Measurements from ENCODE around the gene HNRNPDL. TPM values are rescaled to one million over a fixed set of nuclear protein-coding genes. Genes with fewer than 3 reads are reported as not detected.
"Not testable (repeated sequence)": the region's sequence is repeated elsewhere in the genome, so short reads cannot be mapped to it uniquely, and the experiment has no call there.

Gene HNRNPDL
- total RNA-seq, 3 donors from 2014 or later (not counting 1 experiment from before 2014, with no cell fraction given): 328 to 423 (median 371) TPM

- Histone ChIP-seq H3K4me3 (ENCODE audit: low read length) (no peak overlapping the region), H3K36me3 (ENCODE audit: control insufficient read depth, insufficient read depth, low read length) (no peaks in the 10 kb centered on the region), H3K4me1 (ENCODE audit: control insufficient read depth, insufficient read depth, low read length) (no peaks in the 10 kb centered on the region), H3K27me3 (ENCODE audit: control insufficient read depth, insufficient read depth, low read length) (no peaks in the 10 kb centered on the region), H3K27ac (ENCODE audit: low read length) (no peak overlapping the region), H3K9me3 (ENCODE audit: control insufficient read depth, insufficient read depth, low read length) (no peaks in the 10 kb centered on the region)
- TF ChIP-seq, protein P1, sequence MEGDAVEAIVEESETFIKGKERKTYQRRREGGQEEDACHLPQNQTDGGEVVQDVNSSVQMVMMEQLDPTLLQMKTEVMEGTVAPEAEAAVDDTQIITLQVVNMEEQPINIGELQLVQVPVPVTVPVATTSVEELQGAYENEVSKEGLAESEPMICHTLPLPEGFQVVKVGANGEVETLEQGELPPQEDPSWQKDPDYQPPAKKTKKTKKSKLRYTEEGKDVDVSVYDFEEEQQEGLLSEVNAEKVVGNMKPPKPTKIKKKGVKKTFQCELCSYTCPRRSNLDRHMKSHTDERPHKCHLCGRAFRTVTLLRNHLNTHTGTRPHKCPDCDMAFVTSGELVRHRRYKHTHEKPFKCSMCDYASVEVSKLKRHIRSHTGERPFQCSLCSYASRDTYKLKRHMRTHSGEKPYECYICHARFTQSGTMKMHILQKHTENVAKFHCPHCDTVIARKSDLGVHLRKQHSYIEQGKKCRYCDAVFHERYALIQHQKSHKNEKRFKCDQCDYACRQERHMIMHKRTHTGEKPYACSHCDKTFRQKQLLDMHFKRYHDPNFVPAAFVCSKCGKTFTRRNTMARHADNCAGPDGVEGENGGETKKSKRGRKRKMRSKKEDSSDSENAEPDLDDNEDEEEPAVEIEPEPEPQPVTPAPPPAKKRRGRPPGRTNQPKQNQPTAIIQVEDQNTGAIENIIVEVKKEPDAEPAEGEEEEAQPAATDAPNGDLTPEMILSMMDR (IDR thresholded peaks at IDR 0.05): no peak
- intact Hi-C loops (cut with micrococcal nuclease): no loop called here
- H3K9me3 Mint-ChIP-seq: no peaks in the 10 kb centered on the region
- DNase-seq (no peak), ATAC-seq (no peak)
- H3K27me3 Mint-ChIP-seq (ENCODE audit: low read depth in 2 of 2): peaks cover 6 to 11% of the 10 kb centered on the region in 2 donors
- 94% methylated on average over 3 of the region's 3 CpGs for WGBS (ENCODE audit: insufficient coverage)
- no peak overlapping the region for H3K4me3 Mint-ChIP-seq
- H3K27ac Mint-ChIP-seq: no peak overlapping the region
- H3K36me3 Mint-ChIP-seq: no peaks in the 10 kb centered on the region
- H3K4me1 Mint-ChIP-seq: no peaks in the 10 kb centered on the region
These were observed 32.7 kb downstream of the HNRNPDL start for GRCh38 chr4:82397527-82397926.

- no peaks in the 10 kb centered on the region for H3K36me3 Mint-ChIP-seq
- no peak overlapping the region for H3K27ac Mint-ChIP-seq
- Histone ChIP-seq H3K27ac (ENCODE audit: low read length) (no peak overlapping the region), H3K36me3 (ENCODE audit: control insufficient read depth, insufficient read depth, low read length) (no peaks in the 10 kb centered on the region), H3K4me1 (ENCODE audit: control insufficient read depth, insufficient read depth, low read length) (no peaks in the 10 kb centered on the region), H3K9me3 (ENCODE audit: control insufficient read depth, insufficient read depth, low read length) (no peaks in the 10 kb centered on the region), H3K27me3 (ENCODE audit: control insufficient read depth, insufficient read depth, low read length) (no peaks in the 10 kb centered on the region), H3K4me3 (ENCODE audit: low read length) (no peak overlapping the region)
- intact Hi-C loops (cut with micrococcal nuclease): no loop called here
- DNase-seq: no peak
- H3K4me3 Mint-ChIP-seq: no peak overlapping the region
- no peaks in the 10 kb centered on the region for H3K27me3 Mint-ChIP-seq (ENCODE audit: low read depth in 2 of 2)
- H3K9me3 Mint-ChIP-seq: no peaks in the 10 kb centered on the region
- WGBS (ENCODE audit: insufficient coverage): 89% methylated on average over 3 of the region's 3 CpGs
- H3K4me1 Mint-ChIP-seq: no peaks in the 10 kb centered on the region
- TF ChIP-seq, protein P1 (IDR thresholded peaks at IDR 0.05): no peak
- no peak for ATAC-seq
These were observed 35.4 kb downstream of the HNRNPDL start for GRCh38 chr4:82394896-82395295.

DNA sequence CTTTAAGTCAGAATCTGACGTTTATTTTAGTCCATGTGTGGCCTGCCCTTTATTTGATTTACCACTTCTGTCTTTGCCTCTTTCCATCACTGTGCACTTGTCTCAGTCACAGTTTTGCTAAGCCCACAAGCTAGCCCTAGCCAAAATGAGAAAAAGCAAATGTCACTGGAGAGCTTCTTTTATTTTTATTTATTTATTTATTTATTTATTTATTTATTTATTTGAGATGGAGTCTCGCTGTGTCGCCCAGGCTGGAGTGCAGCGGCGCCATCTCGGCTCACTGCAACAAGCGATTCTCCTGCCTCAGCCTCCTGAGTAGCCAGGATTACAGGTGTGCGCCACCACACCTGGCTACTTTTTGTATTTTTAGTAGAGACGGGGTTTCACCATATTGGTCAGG is 40.2 kb downstream of the HNRNPDL start:
- intact Hi-C loops (cut with micrococcal nuclease); H3K36me3 Mint-ChIP-seq; H3K27me3 Mint-ChIP-seq (ENCODE audit: low read depth in 2 of 2); H3K27me3 ChIP-seq (ENCODE audit: control insufficient read depth, insufficient read depth, low read length); H3K4me1 Mint-ChIP-seq; H3K4me3 ChIP-seq (ENCODE audit: low read length); H3K4me3 Mint-ChIP-seq; H3K36me3 ChIP-seq (ENCODE audit: control insufficient read depth, insufficient read depth, low read length); H3K27ac ChIP-seq (ENCODE audit: low read length); H3K9me3 Mint-ChIP-seq; H3K4me1 ChIP-seq (ENCODE audit: control insufficient read depth, insufficient read depth, low read length); H3K9me3 ChIP-seq (ENCODE audit: control insufficient read depth, insufficient read depth, low read length); H3K27ac Mint-ChIP-seq; ATAC-seq; DNase-seq: not testable (repeated sequence)
- WGBS (ENCODE audit: insufficient coverage): 93% methylated on average over 9 of the region's 9 CpGs

DNA sequence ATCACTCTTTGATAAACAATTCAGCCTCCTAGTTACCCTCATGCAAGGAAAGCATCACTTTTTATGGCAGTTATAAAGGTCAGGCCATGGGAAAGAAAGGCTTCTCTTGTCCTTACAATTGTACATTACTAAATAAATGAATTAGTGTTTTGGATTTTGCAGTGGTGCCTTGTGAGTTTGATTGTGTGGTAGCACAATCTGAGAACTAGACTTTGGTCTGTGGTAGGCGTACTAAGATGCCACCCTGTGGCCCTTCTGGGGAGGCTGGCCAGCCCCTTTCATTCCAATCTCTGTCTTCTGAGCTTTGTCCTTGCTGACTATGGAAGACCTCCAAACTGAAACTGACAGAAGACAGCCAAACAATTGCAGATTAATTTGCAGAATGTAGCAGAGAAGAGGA is 41.9 kb downstream of the HNRNPDL start:
- Mint-ChIP-seq H3K27me3 (ENCODE audit: low read depth in 2 of 2) (peaks cover 0 to 7% of the 10 kb centered on the region in 2 donors), H3K36me3 (no peaks in the 10 kb centered on the region), H3K4me1 (no peaks in the 10 kb centered on the region), H3K27ac (no peak overlapping the region), H3K4me3 (no peak overlapping the region), H3K9me3 (no peaks in the 10 kb centered on the region)
- WGBS (ENCODE audit: insufficient coverage): 83% methylated on average over 1 of the region's 1 CpG
- no peak for DNase-seq
- no peak for ATAC-seq
- no peak overlapping the region for H3K4me3 ChIP-seq (ENCODE audit: low read length)
- H3K27me3 ChIP-seq (ENCODE audit: control insufficient read depth, insufficient read depth, low read length): no peaks in the 10 kb centered on the region
- TF ChIP-seq, protein P1 (IDR thresholded peaks at IDR 0.05): no peak
- intact Hi-C loops (cut with micrococcal nuclease): no loop called here
- H3K9me3 ChIP-seq (ENCODE audit: control insufficient read depth, insufficient read depth, low read length): no peaks in the 10 kb centered on the region
- H3K27ac ChIP-seq (ENCODE audit: low read length): no peak overlapping the region
- H3K4me1 ChIP-seq (ENCODE audit: control insufficient read depth, insufficient read depth, low read length): no peaks in the 10 kb centered on the region
- no peaks in the 10 kb centered on the region for H3K36me3 ChIP-seq (ENCODE audit: control insufficient read depth, insufficient read depth, low read length)

- H3K4me3 ChIP-seq (ENCODE audit: low read length); H3K27ac ChIP-seq (ENCODE audit: low read length); H3K4me1 Mint-ChIP-seq; H3K27ac Mint-ChIP-seq; H3K4me3 Mint-ChIP-seq; H3K4me1 ChIP-seq (ENCODE audit: control insufficient read depth, insufficient read depth, low read length); H3K9me3 ChIP-seq (ENCODE audit: control insufficient read depth, insufficient read depth, low read length); H3K36me3 Mint-ChIP-seq; H3K27me3 ChIP-seq (ENCODE audit: control insufficient read depth, insufficient read depth, low read length); intact Hi-C loops (cut with micrococcal nuclease); H3K36me3 ChIP-seq (ENCODE audit: control insufficient read depth, insufficient read depth, low read length); H3K9me3 Mint-ChIP-seq; DNase-seq; H3K27me3 Mint-ChIP-seq (ENCODE audit: low read depth in 2 of 2); ATAC-seq: not testable (repeated sequence)
- 97% methylated on average over 3 of the region's 8 CpGs for WGBS (ENCODE audit: insufficient coverage)
These were observed 44.0 kb downstream of the HNRNPDL start for GRCh38 chr4:82386312-82386711.
